Activated CD4-positive, alpha-beta T cell treated with anti-CD3 and anti-CD28 coated beads for 36 hours (primary cell): Measurements from ENCODE around the gene STRN. TPM values are rescaled to one million over a fixed set of nuclear protein-coding genes. Genes with fewer than 3 reads are reported as not detected.
"Not testable (repeated sequence)": the region's sequence is repeated elsewhere in the genome, so short reads cannot be mapped to it uniquely, and the experiment has no call there.

Experiments
- ATAC-seq: fragments of 200-7000 bp; cut with Tn5 transposase; one replicate; pipeline ENCODE4 v1.10.0; 2021; ENCODE audit warnings: mild to moderate bottlenecking, moderate library complexity
- CTCF ChIA-PET: fragments of 350-600 bp; sonication (Branson Sonifier 250); formaldehyde crosslinking; loops from one replicate; lab custom pipeline; 2021; ENCODE audit warnings: antibody characterized with exemption; lab: Charles Lee
- POLR2A ChIA-PET: fragments of 350-600 bp; sonication (Branson Sonifier 250); formaldehyde crosslinking; loops from one replicate; lab custom pipeline; 2021; ENCODE audit warnings: antibody characterized with exemption, inconsistent platforms; lab: Charles Lee
- DNase-seq: peaks from one replicate; pipeline ENCODE4 v3.0.0-alpha.2; 2020
- H3K27ac Mint-ChIP-seq: one replicate; pipeline ENCODE4 v1.8.0; 2021; ENCODE audit warnings: mixed read lengths
- H3K27me3 Mint-ChIP-seq: one replicate; pipeline ENCODE4 v1.8.0; 2021; ENCODE audit warnings: mixed read lengths
- H3K36me3 Mint-ChIP-seq: one replicate; pipeline ENCODE4 v1.8.0; 2021; ENCODE audit warnings: low read depth, mixed read lengths
- H3K4me1 Mint-ChIP-seq: one replicate; pipeline ENCODE4 v1.8.0; 2021; ENCODE audit warnings: mixed read lengths
- H3K4me3 Mint-ChIP-seq: one replicate; pipeline ENCODE4 v1.8.0; 2021; ENCODE audit warnings: mild to moderate bottlenecking, moderate library complexity, mixed read lengths
- H3K9me3 Mint-ChIP-seq: one replicate; pipeline ENCODE4 v1.8.0; 2021; ENCODE audit warnings: low read depth, mixed read lengths
- intact Hi-C, 2 experiments: fragments of 100-400 bp; cut with DNase I in 1 of 2; cut with micrococcal nuclease in 1 of 2; formaldehyde crosslinking; loops; one replicate each; pipeline versions ENCODE4 v1.14.2 to v1.15.1; 2022 to 2024; cut with DNase I, micrococcal nuclease
- total RNA-seq, 2 experiments: library from RNA; stranded (reverse); gene quantifications; one replicate each; pipeline ENCODE4 v1.2.3, GENCODE V29; 2021

Gene STRN
- 10 to 100 TPM; 27.7 to 32.0 TPM for total RNA-seq

- Mint-ChIP-seq H3K36me3 (peaks cover 6% of the 10 kb centered on the region), H3K4me1 (peaks cover 41% of the 10 kb centered on the region), H3K4me3 (peak within 1 kb of the TSS; percentile 100), H3K27me3 (no peaks in the 10 kb centered on the region), H3K9me3 (no peaks in the 10 kb centered on the region), H3K27ac (peak within 1 kb of the TSS; percentile 97)
- ChIA-PET CTCF (no interaction called here), POLR2A (interaction anchor here (0.6 to 1.2 kb wide), 2 partner anchors 9 to 410 kb away, joined by 3 read pairs; no protein-coding TSS in a partner anchor)
- DNase-seq (peak; percentile 99), ATAC-seq (peak; percentile 95)
- intact Hi-C loops = loop anchor here (1.0 to 5.0 kb wide), 12 partner anchors 40 to 1786 kb away; partner anchors contain the start of genes GPATCH11 (in 2 of the 2), HEATR5B (in 2 of the 2), ATL2 (in 1 of the 2) and CEBPZ (in 1 of the 2)
Measured at GRCh38 chr2:36966370-36967235, at the start of gene STRN. STRN (minus strand) TSS chr2:36966536; CDS start chr2:36966463, 73 bp downstream.

GRCh38 chr2:37013315-37013641 is 46.9 kb upstream of the STRN start:
- H3K27ac Mint-ChIP-seq = no peak overlapping the region
- intact Hi-C loops = no loop called here
- DNase-seq = no peak
- peaks cover 18% of the 10 kb centered on the region for H3K4me1 Mint-ChIP-seq
- no peaks in the 10 kb centered on the region for H3K27me3 Mint-ChIP-seq
- peaks cover 33% of the 10 kb centered on the region for H3K36me3 Mint-ChIP-seq
- no peak for ATAC-seq
- no peak overlapping the region for H3K4me3 Mint-ChIP-seq
- CTCF ChIA-PET = interaction anchor here (1.0 kb wide), 1 partner anchor 21 kb away, joined by 4 read pairs; no protein-coding TSS in a partner anchor
- H3K9me3 Mint-ChIP-seq = no peaks in the 10 kb centered on the region
- POLR2A ChIA-PET = interaction anchor here (0.7 kb wide), 1 partner anchor 364 kb away, joined by 3 read pairs; no protein-coding TSS in a partner anchor

GRCh38 chr2:37011130-37011529 is 44.8 kb upstream of the STRN start:
- CTCF ChIA-PET = no interaction called here
- no peaks in the 10 kb centered on the region for H3K9me3 Mint-ChIP-seq
- H3K4me3 Mint-ChIP-seq = no peak overlapping the region
- intact Hi-C loops = no loop called here
- no peak for ATAC-seq
- DNase-seq = no peak
- POLR2A ChIA-PET = no interaction called here
- H3K36me3 Mint-ChIP-seq = peaks cover 25% of the 10 kb centered on the region
- H3K27me3 Mint-ChIP-seq = no peaks in the 10 kb centered on the region
- H3K4me1 Mint-ChIP-seq = peaks cover 18% of the 10 kb centered on the region
- H3K27ac Mint-ChIP-seq = peak overlapping the region; percentile 27

- peak; percentile 95 for ATAC-seq
- Mint-ChIP-seq H3K27me3 (no peaks in the 10 kb centered on the region), H3K36me3 (peaks cover 28% of the 10 kb centered on the region), H3K4me1 (peaks cover 13% of the 10 kb centered on the region), H3K4me3 (peak overlapping the region; percentile 54), H3K27ac (peak overlapping the region; percentile 71), H3K9me3 (no peaks in the 10 kb centered on the region)
- CTCF ChIA-PET = interaction anchor here (0.6 to 1.0 kb wide), 2 partner anchors 221 to 224 kb away, joined by 3 read pairs; no protein-coding TSS in a partner anchor
- intact Hi-C loops = loop anchor here (1.0 kb wide), 1 partner anchor 225 kb away; no protein-coding TSS in a partner anchor
- peak; percentile 43 for DNase-seq
- POLR2A ChIA-PET = no interaction called here
Measured at GRCh38 chr2:37005118-37005868, 39.0 kb upstream of the STRN start.

GRCh38 chr2:37000988-37001556 is 34.7 kb upstream of the STRN start:
- ChIA-PET CTCF (interaction anchor here (0.7 kb wide), 1 partner anchor 14 kb away, joined by 3 read pairs; no protein-coding TSS in a partner anchor), POLR2A (no interaction called here)
- intact Hi-C loops = no loop called here

GRCh38 chr2:37000318-37000717 is 34.0 kb upstream of the STRN start:
- Mint-ChIP-seq H3K9me3 (no peaks in the 10 kb centered on the region), H3K27me3 (no peaks in the 10 kb centered on the region), H3K4me1 (peaks cover 11% of the 10 kb centered on the region), H3K27ac (no peak overlapping the region), H3K36me3 (peaks cover 32% of the 10 kb centered on the region), H3K4me3 (no peak overlapping the region)
- ChIA-PET POLR2A (no interaction called here), CTCF (interaction anchor here (0.7 kb wide), 1 partner anchor 13 kb away, joined by 3 read pairs; no protein-coding TSS in a partner anchor)
- intact Hi-C loops = no loop called here
- no peak for ATAC-seq
- no peak for DNase-seq

More at GRCh38 chr2:37000988-37001556, 34.7 kb upstream of the STRN start:
- Mint-ChIP-seq H3K4me1 (peaks cover 13% of the 10 kb centered on the region), H3K9me3 (no peaks in the 10 kb centered on the region), H3K36me3 (peaks cover 32% of the 10 kb centered on the region), H3K27me3 (no peaks in the 10 kb centered on the region), H3K27ac (peak overlapping the region; percentile 26), H3K4me3 (no peak overlapping the region)
- ATAC-seq = no peak
- DNase-seq = no peak

- H3K27me3 Mint-ChIP-seq, ATAC-seq, CTCF ChIA-PET, DNase-seq, H3K4me1 Mint-ChIP-seq, H3K27ac Mint-ChIP-seq, H3K4me3 Mint-ChIP-seq, H3K9me3 Mint-ChIP-seq, POLR2A ChIA-PET, intact Hi-C loops: not testable (repeated sequence)
- peaks cover 24% of the 10 kb centered on the region for H3K36me3 Mint-ChIP-seq
Measured at GRCh38 chr2:36999416-36999815, 33.1 kb upstream of the STRN start.

GRCh38 chr2:36993841-36994620 is 27.7 kb upstream of the STRN start:
- no peak for ATAC-seq
- ChIA-PET CTCF (no interaction called here), POLR2A (interaction anchor here (0.6 kb wide), 1 partner anchor 495 kb away, joined by 3 read pairs; no protein-coding TSS in a partner anchor)
- no peak for DNase-seq
- Mint-ChIP-seq H3K9me3 (no peaks in the 10 kb centered on the region), H3K36me3 (peaks cover 7% of the 10 kb centered on the region), H3K4me3 (no peak overlapping the region), H3K27ac (no peak overlapping the region), H3K4me1 (no peaks in the 10 kb centered on the region), H3K27me3 (no peaks in the 10 kb centered on the region)
- intact Hi-C loops = no loop called here

- Mint-ChIP-seq H3K36me3 (peaks cover 10% of the 10 kb centered on the region), H3K27me3 (no peaks in the 10 kb centered on the region), H3K9me3 (no peaks in the 10 kb centered on the region), H3K27ac (no peak overlapping the region), H3K4me3 (no peak overlapping the region), H3K4me1 (no peaks in the 10 kb centered on the region)
- intact Hi-C loops = no loop called here
- DNase-seq (no peak), ATAC-seq (no peak)
- POLR2A ChIA-PET = no interaction called here
- CTCF ChIA-PET = no interaction called here
Measured at GRCh38 chr2:36988008-36988407, 21.7 kb upstream of the STRN start.

GRCh38 chr2:36982467-36982866 is 16.1 kb upstream of the STRN start:
- Mint-ChIP-seq H3K4me3 (no peak overlapping the region), H3K9me3 (peaks cover 4% of the 10 kb centered on the region), H3K27me3 (no peaks in the 10 kb centered on the region), H3K27ac (no peak overlapping the region), H3K4me1 (no peaks in the 10 kb centered on the region), H3K36me3 (peaks cover 12% of the 10 kb centered on the region)
- intact Hi-C loops = no loop called here
- ATAC-seq (no peak), DNase-seq (no peak)
- ChIA-PET POLR2A (no interaction called here), CTCF (interaction anchor here (0.5 to 1.2 kb wide), 3 partner anchors 9 to 1955 kb away, joined by 3 read pairs; no protein-coding TSS in a partner anchor)
